Dermis blood vessel endothelial cell (primary cell): ENCODE measurements around the gene LRIT1. TPM values are rescaled to one million over a fixed set of nuclear protein-coding genes. Genes with fewer than 3 reads are reported as not detected.
"Not testable (repeated sequence)": the region's sequence is repeated elsewhere in the genome, so short reads cannot be mapped to it uniquely, and the experiment has no call there.

Experiments
- DNase-seq: peaks from one replicate; pipeline ENCODE4 v3.0.0; 2010
- total RNA-seq: library from RNA; depleted of rRNA; stranded (reverse); fragments of >200 nt; gene quantifications from 2 replicates; pipeline ENCODE4 v1.2.3, GENCODE V29; 2014

LRIT1 gene, protein sequence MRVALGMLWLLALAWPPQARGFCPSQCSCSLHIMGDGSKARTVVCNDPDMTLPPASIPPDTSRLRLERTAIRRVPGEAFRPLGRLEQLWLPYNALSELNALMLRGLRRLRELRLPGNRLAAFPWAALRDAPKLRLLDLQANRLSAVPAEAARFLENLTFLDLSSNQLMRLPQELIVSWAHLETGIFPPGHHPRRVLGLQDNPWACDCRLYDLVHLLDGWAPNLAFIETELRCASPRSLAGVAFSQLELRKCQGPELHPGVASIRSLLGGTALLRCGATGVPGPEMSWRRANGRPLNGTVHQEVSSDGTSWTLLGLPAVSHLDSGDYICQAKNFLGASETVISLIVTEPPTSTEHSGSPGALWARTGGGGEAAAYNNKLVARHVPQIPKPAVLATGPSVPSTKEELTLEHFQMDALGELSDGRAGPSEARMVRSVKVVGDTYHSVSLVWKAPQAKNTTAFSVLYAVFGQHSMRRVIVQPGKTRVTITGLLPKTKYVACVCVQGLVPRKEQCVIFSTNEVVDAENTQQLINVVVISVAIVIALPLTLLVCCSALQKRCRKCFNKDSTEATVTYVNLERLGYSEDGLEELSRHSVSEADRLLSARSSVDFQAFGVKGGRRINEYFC
- not detected in 2 replicates for total RNA-seq

DNA sequence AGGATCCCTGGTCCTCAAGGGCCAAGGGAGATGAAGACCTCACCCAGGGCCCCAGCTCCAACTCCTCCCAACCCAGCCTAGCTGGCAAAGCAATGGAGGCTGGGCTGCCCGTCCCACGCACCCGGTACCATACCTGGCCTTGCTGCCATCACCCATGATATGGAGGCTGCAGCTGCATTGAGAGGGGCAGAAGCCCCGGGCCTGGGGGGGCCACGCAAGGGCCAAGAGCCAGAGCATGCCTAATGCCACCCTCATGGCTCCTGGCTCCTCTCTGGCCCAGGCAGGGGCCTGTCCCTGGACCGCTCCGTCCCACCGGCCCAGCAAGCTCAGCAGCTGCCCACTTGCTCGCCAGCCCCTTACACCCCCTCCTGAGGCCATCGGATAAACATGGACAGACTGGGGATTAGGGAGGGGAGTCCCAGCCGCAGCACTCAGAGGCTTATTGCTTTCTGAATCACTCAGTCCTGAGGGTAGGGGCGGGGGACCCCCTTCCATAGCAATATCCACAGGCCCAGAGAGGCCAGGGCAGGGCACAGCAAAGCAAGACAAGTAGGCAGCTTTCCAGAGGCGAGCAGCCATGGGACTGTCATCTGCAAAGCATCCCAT lies at the start of gene LRIT1:
LRIT1 (minus strand) TSS at position 362 of the 606 bp plus-strand sequence; CDS start at position 255, 107 bp downstream.
- no peak for DNase-seq

DNA sequence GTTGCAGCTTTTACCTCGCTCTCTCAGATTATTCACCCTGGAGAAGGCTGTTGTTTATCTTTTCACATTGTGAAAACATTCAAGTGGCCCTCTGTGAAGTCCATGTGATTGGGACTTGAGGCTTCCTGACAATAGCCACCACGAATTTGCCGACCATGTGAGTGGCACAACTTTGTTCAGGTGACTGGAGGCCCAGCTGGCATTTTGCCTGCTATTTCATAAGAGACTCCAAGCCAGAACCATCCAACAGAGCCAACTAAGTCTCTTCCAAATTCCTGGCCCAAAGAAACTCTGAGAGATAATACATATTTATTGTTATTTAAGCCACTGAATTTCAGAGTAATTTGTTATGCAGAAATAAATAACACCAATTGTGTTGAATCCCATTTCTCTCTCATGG lies 48.9 kb upstream of the LRIT1 start:
- DNase-seq = no peak

DNA sequence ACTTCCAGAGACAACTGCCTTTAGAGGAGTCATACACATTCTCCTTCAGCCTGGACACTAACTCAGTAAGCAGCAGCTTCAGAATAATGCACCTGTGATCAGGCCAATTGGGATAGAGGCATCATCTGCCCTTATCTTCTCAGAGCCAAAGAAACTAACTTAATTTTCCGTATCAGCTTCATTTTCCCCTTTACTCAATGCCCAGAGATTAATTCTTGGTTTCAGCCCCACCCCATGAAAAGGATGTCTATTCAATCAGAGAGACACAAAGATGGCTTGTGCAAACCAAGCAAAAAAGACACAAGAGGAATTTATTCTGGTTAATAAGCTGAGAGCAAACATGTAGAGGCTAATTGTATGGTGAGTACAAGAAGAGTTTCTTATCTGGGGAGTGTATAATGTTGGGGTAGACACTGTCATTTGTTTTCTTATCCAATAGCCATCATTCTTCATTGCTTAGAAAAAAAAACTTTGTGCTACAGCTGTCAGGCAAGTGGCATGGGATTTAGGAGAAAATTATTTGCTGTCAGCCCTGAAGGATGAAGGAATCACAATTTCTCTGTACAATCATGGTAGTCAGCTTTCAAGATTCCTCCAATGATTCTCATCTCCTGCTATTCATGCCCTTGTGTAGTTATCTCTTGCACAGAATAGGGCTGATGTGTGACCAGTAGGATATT lies 48.3 kb upstream of the LRIT1 start:
- DNase-seq = no peak

DNA sequence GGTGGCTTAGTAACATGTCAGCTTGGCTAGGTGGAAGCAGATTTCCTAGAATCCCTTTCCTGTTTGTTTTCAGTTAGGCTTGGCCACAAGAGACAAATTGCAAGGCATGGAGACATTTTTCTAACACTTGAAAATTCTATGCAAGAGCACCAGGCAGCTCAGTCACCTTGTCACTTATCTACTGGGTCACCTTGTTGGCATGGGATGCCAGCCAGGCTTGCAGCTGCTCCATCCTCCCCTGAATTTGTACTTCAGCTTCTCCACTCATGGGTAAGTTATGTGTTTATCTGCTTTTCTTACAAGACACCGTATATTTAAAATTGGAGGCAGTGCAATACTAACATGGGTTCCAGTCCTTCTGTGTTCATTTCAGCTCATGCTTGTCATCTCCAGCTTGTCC lies 46.8 kb upstream of the LRIT1 start:
- DNase-seq = no peak

DNA sequence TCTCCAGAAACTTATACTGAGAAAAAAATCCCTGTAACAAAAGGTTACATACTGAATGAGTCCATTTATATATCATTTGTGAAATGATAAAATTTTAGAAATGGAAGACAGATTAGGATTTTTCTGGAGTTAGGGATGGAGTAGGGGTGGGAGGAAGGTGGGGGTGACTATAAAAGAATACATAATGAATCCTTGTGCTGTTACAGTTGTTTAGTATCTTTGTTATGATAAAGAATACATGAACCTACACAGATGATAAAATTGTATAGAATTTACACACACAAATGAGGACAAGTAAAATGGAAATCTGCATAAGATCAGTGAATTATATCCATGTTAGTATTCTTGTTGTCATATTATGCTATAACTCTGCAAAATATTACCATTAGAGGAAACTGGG lies 45.3 kb upstream of the LRIT1 start:
- no peak for DNase-seq

DNA sequence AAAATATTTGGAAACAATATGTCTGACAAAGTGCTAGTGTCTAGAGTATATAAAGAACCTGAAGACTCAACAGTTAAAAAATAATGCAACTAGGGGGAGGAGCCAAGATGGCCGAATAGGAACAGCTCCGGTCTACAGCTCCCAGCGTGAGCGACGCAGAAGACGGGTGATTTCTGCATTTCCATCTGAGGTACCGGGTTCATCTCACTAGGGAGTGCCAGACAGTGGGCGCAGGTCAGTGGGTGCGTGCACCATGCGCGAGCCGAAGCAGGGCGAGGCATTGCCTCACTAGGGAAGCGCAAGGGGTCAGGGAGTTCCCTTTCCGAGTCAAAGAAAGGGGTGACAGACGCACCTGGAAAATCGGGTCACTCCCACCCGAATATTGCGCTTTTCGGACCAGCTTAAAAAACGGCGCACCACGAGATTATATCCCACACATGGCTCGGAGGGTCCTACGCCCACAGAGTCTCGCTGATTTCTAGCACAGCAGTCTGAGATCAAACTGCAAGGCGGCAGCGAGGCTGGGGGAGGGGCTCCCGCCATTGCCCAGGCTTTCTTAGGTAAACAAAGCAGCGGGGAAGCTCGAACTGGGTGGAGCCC lies 38.6 kb upstream of the LRIT1 start:
- not testable (repeated sequence) for DNase-seq

DNA sequence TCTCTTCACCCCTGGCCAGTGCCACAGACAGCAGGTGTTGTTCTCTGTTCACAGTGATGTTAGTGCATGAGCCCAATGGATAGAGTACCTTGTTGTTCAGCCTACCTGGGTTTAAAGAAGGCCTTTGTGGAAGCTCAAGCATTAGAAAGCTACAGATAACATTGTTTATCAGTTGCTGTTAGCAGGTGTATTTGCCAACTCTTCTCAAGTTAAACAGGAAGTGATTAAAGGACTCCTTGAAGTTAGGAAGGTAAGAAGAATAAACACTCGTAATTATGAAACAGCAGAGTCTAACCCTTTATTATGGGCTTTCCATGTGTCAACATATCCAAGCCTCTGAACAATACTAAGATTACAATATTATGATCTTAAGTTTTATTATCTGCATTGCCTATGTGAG lies 29.4 kb upstream of the LRIT1 start:
- no peak for DNase-seq

DNA sequence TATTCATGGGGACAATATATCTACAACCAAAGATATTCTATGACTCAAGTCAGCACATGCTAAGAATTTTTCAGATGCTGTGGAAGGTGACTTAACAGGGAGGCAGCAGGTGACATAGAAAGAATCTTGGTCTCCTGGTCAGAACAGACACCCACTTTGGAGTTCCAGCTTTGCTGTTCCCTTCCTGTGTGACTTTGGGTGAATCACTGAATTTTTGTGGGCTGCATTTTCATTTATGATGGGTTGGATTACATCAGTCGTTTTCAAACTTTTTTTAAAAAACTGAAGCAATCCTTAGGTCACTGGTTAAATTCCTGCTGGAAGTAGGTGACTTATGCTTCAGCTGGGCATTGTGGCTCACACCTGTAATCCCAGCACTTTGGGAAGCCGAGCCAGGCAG lies 28.4 kb upstream of the LRIT1 start:
- DNase-seq = no peak

DNA sequence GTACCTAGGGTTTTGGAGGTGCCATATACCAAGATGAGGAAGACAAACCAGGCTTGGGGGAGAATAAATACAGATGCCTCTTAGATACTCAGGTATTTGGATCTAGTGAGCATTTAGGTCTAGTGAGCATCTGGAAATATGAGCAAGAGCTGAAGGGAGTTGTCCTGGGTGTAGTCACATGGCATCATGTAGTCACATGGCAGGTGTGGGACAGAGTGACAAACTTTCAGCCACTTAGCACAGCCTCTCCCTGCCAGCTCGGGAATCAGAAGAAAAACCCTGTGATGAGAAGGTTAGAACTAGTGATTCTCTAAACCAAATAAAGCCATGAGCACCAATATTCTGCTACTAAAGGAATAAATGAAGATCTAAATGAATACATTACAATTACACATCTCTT lies 27.8 kb upstream of the LRIT1 start:
- no peak for DNase-seq

DNA sequence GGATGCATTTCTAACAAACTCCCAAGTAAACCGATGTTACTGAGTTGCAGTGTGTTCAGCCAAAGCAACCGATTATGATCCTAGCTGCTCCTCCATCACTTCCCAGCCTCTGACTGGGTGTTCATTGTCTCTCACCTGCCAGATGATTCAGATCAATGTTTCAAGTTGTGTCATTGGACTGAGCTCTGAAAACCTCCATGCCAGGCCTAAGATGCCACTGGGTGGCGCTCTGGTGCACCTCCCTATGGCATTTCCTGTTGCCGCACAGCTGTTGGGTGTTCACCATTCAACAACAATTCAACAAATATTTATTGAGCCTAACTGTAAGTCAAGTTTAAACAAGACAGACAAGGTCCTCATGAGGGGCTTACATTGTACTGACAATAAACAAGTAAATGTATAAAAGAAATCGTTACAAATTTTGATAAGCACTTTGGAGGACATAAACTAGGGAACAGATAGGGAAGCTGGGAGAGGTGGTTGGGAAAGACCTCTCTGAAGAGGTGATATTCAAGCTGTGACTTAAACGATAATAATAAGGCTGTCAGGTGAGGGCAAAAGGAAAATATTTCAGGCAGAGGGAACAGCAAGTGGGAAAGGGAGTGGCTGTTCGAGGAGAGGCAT lies 26.3 kb upstream of the LRIT1 start:
- DNase-seq = peak; percentile 82

DNA sequence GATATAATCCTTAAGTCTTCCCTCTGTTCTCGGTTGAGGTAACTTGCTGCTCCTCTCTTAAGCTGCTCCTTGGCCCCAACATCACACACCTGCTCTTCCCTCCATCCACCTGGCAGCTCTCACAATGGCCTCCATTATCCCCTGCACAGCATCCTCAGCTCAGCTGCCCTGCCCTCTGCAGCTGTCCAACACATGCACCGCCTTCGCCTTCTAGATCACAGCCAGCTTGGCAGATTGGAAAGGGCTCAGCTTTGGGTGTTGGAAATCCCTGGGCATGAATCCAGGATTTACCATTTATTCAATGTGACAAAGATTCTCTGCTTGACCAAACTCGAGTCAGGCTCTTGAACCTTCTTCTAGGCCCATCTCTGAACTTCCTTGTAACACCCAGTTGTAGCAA lies 24.1 kb upstream of the LRIT1 start:
- no peak for DNase-seq

DNA sequence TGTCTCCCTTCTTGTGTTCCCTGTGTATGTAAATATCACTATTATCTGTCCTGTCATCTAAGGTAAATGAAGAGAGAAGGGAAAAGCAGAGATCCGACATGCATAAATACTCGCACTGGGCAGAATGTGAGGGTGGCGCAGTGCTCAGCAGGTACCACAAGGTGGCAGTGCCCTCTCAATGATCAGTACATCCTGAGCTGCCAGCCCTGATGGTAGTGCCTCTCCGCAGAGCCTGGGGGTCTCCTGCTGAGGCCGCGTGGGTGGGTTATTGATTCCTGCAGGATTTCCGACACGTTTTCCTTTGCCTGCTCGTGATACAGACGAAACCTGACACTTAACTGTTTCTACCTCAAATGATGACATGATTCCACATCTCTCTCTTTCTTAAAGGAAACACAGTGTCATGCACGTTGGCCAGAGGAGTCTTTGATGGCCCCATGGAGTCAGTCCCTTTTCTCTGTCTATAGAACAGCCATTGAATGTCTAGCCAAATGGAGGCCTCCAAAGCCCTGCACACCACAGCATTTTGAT lies 23.3 kb upstream of the LRIT1 start:
- DNase-seq = peak; percentile 81

DNA sequence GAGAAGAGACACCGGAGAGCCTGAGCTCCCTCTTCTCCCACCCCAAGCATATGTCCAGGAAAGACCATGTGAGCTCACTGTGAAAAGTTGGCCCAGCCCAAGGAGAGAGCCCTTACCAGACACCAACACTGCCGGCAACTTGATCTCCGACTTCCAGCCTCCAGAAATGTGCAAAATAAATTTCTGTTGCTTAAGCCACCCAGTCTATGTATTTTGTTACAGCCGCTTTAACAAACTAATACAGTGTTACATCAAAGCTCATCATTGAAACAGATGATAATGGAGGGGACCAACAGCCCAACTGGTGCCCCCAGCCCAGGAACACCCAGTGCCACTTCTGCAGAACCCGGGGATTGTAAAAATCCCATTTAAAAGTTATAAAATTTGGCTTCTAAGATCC lies 22.4 kb upstream of the LRIT1 start:
- DNase-seq = no peak

DNA sequence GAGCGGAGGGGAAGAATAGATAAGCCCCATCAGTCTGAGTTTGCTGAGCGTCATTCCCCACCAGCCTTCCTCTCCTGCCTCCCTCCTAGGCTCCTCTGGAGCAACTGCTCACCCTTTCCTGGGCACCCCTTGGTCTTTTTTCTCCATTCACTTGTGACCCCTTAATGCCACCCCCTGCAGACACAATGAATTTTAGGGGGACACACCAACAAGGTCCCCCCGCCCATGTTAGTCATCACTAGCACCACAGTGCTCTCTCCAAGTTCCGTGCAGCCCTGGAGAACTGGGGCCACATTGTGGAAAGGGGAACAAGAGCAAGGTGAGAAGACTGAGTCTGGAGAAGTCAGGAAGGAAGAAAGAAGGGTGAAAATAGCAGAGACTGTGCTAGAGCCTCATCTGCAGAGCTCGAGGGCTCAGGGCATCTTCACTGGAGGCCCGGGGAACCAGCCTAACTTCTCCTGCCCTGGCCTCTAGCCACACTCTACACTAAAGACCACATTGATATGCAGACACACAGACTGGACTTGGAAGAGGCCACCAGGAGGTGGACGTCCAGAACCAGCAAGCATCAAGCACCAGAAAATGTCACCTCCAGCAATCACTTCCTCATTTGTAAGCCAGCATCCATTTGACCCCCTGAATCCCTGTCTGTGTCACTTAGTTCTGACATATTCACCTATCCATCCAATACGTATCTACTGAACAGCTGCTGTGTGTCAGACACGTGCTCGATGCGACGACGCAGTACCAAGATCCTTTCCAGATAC lies 21.0 kb upstream of the LRIT1 start:
- no peak for DNase-seq

DNA sequence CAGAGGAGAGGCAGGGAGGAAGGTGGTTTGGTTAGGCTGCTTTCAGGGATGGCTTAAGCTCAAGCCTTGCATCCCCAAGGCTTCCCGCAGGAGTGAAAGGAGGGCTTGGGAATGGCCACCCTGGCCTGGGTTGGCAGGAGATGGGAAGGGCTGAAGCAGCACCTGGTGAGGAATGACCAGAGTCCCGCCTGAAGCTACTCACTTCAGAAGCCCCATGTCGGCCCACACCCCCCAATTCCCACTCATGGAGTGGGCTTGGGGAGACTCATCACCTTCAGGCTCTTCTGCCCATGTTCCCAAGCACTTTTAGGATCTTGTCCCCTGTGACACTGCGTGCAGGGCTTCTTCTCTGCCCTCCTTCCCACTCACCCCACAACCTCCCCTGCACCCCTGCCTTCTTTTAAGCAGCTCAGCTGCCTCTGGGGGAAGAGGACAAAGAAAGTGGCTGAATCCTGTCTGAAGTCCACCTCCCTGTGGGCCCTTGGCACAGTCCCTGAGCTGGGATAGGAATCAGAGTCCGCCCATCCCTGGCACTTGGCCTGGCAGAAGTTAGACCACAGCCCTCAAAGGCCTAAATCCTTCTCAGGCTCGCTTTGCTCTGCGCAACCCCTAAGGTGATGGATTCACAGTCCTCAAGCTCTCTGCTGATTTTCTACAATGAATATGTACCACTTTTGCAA lies 20.0 kb upstream of the LRIT1 start:
- DNase-seq = no peak

DNA sequence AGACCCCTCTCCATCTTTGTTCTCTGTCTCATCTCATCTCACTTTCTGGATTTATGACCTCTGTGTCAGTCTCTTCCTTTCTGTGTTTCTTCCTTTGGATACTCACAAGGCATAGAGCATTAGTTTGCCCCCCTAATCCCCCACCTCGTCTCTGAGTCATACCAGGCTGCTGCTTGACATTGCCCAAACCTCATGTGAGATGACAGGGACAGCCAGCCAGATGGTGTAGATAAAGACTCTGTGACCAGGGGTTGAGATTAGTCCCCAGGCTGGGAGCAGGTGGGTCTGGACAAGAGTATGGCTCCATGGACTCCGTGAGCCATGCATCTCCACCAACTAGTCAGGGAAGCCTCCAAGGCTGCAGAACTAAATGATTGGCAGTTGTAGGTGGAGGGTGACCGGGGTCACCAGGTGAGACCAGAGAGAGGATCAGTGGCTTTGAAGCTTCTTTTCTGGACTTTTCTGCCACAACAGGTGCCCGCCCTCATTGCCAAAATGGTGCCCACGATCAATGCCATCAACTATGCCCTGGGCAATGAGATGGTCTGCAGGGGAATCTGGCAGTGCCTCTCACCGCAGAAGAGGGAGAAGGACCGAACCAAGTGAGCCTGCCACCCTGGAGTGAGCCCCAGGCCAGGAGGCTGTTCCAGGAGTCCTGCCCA lies 16.8 kb upstream of the LRIT1 start:
- DNase-seq = no peak

DNA sequence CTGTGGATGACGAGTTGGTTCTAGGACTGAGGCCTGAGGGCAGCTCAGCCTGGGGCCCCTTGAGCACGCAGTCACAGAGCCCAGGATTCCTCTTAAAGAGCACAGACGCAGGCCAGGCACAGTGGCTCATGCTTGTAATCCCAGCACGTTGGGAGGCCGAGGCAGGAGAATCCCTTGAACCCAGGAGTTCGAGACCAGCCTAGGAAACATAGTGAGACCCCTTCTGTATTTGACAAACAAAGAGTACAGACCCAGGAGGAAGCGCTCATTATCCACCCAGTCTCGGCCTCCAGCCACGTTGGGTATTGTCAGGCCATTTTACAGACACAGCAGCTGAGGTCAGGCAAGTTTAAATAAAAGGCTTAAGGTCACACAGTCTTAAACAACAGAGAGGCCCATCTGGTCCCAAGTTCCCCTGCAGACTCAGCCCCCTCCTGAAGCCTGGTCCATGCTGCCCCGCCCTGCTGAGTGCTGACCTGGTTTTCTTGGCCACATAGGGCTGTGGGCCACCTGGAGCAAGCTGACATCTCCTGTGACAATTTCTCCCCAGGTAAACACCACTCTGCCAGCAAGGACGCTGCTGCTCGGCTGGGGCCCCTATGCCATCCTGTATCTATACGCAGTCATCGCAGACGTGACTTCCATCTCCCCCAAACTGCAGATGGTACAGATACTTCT lies 16.1 kb upstream of the LRIT1 start:
- no peak for DNase-seq

DNA sequence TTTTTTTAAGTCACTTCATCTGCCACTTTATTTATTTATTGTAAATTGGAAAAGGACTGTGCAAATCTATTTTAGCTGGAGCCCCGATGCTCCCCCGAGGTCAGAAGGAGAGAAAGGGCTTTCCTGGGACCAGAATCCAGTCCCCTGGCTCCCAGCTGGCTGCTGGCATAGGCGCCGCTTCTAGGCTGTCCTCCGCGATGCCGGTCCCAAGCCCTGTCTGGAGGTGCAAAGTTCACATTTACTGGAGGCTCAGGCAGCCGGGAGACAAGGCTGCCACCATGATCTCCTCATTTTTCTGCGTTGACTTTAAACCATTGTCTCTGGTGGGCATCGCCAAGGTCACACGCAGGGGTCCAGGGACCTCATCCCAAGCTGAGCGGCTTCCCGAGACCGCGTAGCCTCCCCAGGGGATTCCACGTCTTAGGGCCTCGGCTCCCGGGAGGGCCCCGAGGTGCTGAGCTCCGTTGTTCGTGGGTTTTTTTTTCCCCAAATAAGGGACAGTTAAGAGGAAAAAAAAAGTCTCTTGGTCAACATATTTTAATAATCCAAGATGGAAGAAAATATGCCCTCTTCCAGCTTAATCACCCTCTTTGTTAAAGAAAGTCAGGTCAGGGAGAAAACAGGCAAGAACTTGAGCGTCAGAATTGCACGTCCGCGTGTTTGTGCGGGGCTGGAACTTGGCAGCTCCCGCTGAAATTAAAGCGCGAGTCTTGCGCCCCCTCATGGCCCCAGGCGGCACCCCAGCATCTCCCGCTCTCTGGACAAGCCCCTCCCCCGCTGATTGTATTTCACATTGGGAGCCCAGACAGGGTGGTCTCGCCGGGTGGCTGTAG lies 15.4 kb upstream of the LRIT1 start:
- peak; percentile 69 for DNase-seq
